H9 (cell line): ENCODE data around the gene SRP19. TPM values are rescaled to one million over a fixed set of nuclear protein-coding genes. Genes with fewer than 3 reads are reported as not detected.

Experiments
- DNase-seq: peaks from one replicate; pipeline ENCODE4 v3.0.0-alpha.2; 2017
- H2AFZ ChIP-seq: one replicate; pipeline ENCODE4 v1.6.1; 2013; ENCODE audit warnings: mild to moderate bottlenecking, low read length, control low read depth, moderate library complexity
- H2AK5ac ChIP-seq: 2 replicates; pipeline ENCODE4 v1.6.1; 2013; ENCODE audit warnings: low read length, control low read depth, mixed read lengths; ENCODE audit not compliant: insufficient read length
- H2BK120ac ChIP-seq: one replicate; pipeline ENCODE4 v1.6.1; 2013; ENCODE audit warnings: low read depth, mild to moderate bottlenecking, low read length, control low read depth, inconsistent platforms; ENCODE audit not compliant: poor library complexity, severe bottlenecking
- H2BK12ac ChIP-seq: 2 replicates; pipeline ENCODE4 v1.6.1; 2013; ENCODE audit warnings: low read length, control low read depth, mixed read lengths, low read depth; ENCODE audit not compliant: insufficient read length
- H2BK15ac ChIP-seq: 2 replicates; pipeline ENCODE4 v1.6.1; 2013; ENCODE audit warnings: low read depth, low read length, control low read depth
- H2BK20ac ChIP-seq: one replicate; pipeline ENCODE4 v1.6.1; 2013; ENCODE audit warnings: low read depth, mild to moderate bottlenecking, low read length, control low read depth, inconsistent platforms; ENCODE audit not compliant: poor library complexity, severe bottlenecking
- H2BK5ac ChIP-seq: 2 replicates; pipeline ENCODE4 v1.6.1; 2013; ENCODE audit warnings: low read length, control low read depth, mixed read lengths; ENCODE audit not compliant: insufficient read length
- H3K14ac ChIP-seq: 2 replicates; pipeline ENCODE4 v1.6.1; 2013; ENCODE audit warnings: low read length, control low read depth; ENCODE audit not compliant: insufficient read depth
- H3K18ac ChIP-seq: 2 replicates; pipeline ENCODE4 v1.6.1; 2013; ENCODE audit warnings: low read depth, mild to moderate bottlenecking, mixed read lengths, low read length, control low read depth; ENCODE audit not compliant: insufficient read length
- H3K23ac ChIP-seq: 2 replicates; pipeline ENCODE4 v1.6.1; 2013; ENCODE audit warnings: low read length, control low read depth, mixed read lengths, low read depth; ENCODE audit not compliant: insufficient read length
- H3K23me2 ChIP-seq: 2 replicates; pipeline ENCODE4 v1.6.1; 2013; ENCODE audit warnings: low read depth, mild to moderate bottlenecking, mixed read lengths, low read length, control low read depth; ENCODE audit not compliant: insufficient read length, poor library complexity, severe bottlenecking
- H3K27ac ChIP-seq: 2 replicates; pipeline ENCODE4 v1.5.1; 2013; ENCODE audit warnings: low read length, control low read depth, mixed read lengths, low read depth; ENCODE audit not compliant: insufficient read length
- H3K27me3 ChIP-seq: 2 replicates; pipeline ENCODE4 v1.6.1; 2013; ENCODE audit warnings: low read length, control low read depth, inconsistent platforms; ENCODE audit not compliant: insufficient read depth
- H3K4ac ChIP-seq: 2 replicates; pipeline ENCODE4 v1.6.1; 2013; ENCODE audit warnings: low read depth, mild to moderate bottlenecking, control low read depth, inconsistent platforms, low read length, moderate library complexity
- H3K4me1 ChIP-seq: 2 replicates; pipeline ENCODE4 v1.6.1; 2013; ENCODE audit warnings: low read length, control low read depth, inconsistent platforms; ENCODE audit not compliant: insufficient read depth
- H3K4me2 ChIP-seq: 2 replicates; pipeline ENCODE4 v1.6.1; 2013; ENCODE audit warnings: low read length, control low read depth, mixed read lengths; ENCODE audit not compliant: insufficient read length, insufficient read depth
- H3K56ac ChIP-seq: 2 replicates; pipeline ENCODE4 v1.6.1; 2013; ENCODE audit warnings: low read depth, mild to moderate bottlenecking, mixed read lengths, low read length, control low read depth; ENCODE audit not compliant: insufficient read length
- H3K79me1 ChIP-seq: 2 replicates; pipeline ENCODE4 v1.6.1; 2013; ENCODE audit warnings: low read depth, mild to moderate bottlenecking, moderate library complexity, low read length, control low read depth, inconsistent platforms; ENCODE audit not compliant: insufficient read depth, poor library complexity, severe bottlenecking
- H3K79me2 ChIP-seq: 2 replicates; pipeline ENCODE4 v1.6.1; 2013; ENCODE audit warnings: low read length, control low read depth, inconsistent platforms; ENCODE audit not compliant: insufficient read depth
- H3K9ac ChIP-seq: 2 replicates; pipeline ENCODE4 v1.6.1; 2013; ENCODE audit warnings: low read length, control low read depth, mixed read lengths; ENCODE audit not compliant: insufficient read length; ENCODE audit errors: extremely low read depth
- H3K9me3 ChIP-seq: one replicate; pipeline ENCODE4 v1.6.1; 2013; ENCODE audit warnings: low read depth, low read length, inconsistent platforms; ENCODE audit not compliant: control insufficient read depth
- H3T11ph ChIP-seq: one replicate; pipeline ENCODE4 v1.6.1; 2013; ENCODE audit warnings: mild to moderate bottlenecking, low read length, control low read depth, inconsistent platforms
- H4K20me1 ChIP-seq: one replicate; pipeline ENCODE4 v1.6.1; 2013; ENCODE audit not compliant: control insufficient read depth, insufficient read length, insufficient read depth
- H4K5ac ChIP-seq: 2 replicates; pipeline ENCODE4 v1.6.1; 2013; ENCODE audit warnings: low read depth, mild to moderate bottlenecking, mixed read lengths, low read length, control low read depth; ENCODE audit not compliant: insufficient read length
- H4K8ac ChIP-seq: replicated peaks from 2 replicates; pipeline ENCODE4 v1.6.1; 2013; ENCODE audit warnings: low read length, control low read depth, mixed read lengths, low read depth; ENCODE audit not compliant: insufficient read length
- H4K91ac ChIP-seq: 2 replicates; pipeline ENCODE4 v1.6.1; 2013; ENCODE audit warnings: low read depth, mild to moderate bottlenecking, moderate library complexity, mixed read lengths, low read length, control low read depth; ENCODE audit not compliant: insufficient read length
- H3K27ac Mint-ChIP-seq, 3 experiments: 2 replicates in 2 of 3; 3 replicates in 1 of 3; pipeline ENCODE4 v1.8.0; 2020 to 2021; ENCODE audit warnings: mixed read lengths in 3 of 3, mild to moderate bottlenecking in 1 of 3, moderate library complexity in 1 of 3
- H3K27me3 Mint-ChIP-seq: 2 replicates; pipeline ENCODE4 v1.8.0; 2021; ENCODE audit warnings: low read depth, mild to moderate bottlenecking, moderate library complexity, mixed read lengths
- H3K36me3 Mint-ChIP-seq, 3 experiments: 2 replicates in 2 of 3; 3 replicates in 1 of 3; pipeline ENCODE4 v1.8.0; 2020 to 2021; ENCODE audit warnings: low read depth in 3 of 3, mixed read lengths in 3 of 3; ENCODE audit not compliant: insufficient read depth in 1 of 3
- H3K4me1 Mint-ChIP-seq, 2 experiments: 2 replicates each; pipeline ENCODE4 v1.8.0; 2020; ENCODE audit warnings: mixed read lengths in 2 of 2
- H3K4me3 Mint-ChIP-seq, 2 experiments: 2 replicates in 1 of 2; 3 replicates in 1 of 2; pipeline ENCODE4 v1.8.0; 2020 to 2021; ENCODE audit warnings: mild to moderate bottlenecking in 2 of 2, mixed read lengths in 2 of 2, moderate library complexity in 1 of 2
- H3K9me3 Mint-ChIP-seq, 2 experiments: 2 replicates in 1 of 2; 3 replicates in 1 of 2; pipeline ENCODE4 v1.8.0; 2020; ENCODE audit warnings: mild to moderate bottlenecking in 2 of 2, mixed read lengths in 2 of 2, moderate library complexity in 1 of 2
- total RNA-seq: library from RNA; stranded (reverse); gene quantifications from 2 replicates; pipeline ENCODE4 v1.2.1, GENCODE V29; 2021
- TF ChIP-seq, protein P1 (sequence below): fragments of 200-600 bp; sonication (generic); conservative IDR thresholded peaks from 3 replicates; pipeline ENCODE4 v1.8.0; 2021; ENCODE audit warnings: antibody characterized with exemption, mild to moderate bottlenecking

Gene SRP19
- total RNA-seq, 1 experiment from 2014 or later = 78.9 TPM

DNA sequence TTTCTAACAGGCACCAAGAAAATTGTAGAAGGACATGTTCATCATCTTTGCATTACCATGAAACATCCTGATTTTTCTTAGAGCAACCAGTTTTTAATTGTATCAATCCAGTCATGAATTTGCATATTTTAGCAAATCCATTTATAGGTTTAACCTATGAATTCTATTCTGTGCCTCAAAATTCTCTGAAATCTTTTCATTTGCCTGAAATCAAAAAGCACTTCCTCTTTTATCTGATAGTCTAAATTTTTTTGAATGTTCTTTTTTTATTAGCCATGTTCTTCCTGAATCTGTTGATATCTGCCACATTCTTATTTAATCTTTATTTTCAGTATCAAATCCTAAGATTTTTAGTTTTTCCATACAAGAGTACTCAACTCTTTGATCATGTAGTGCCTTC lies 36.9 kb upstream of the SRP19 start:
- Mint-ChIP-seq H3K4me1 (peaks cover 25 to 33% of the 10 kb centered on the region in 2 experiments), H3K4me3 (no peak overlapping the region), H3K9me3 (no peaks in the 10 kb centered on the region), H3K27me3 (no peaks in the 10 kb centered on the region), H3K36me3 (peaks cover 30 to 43% (median 33%) of the 10 kb centered on the region in 3 experiments), H3K27ac (peak overlapping the region in 1 of 3 experiments; percentile 80; a peak in 2 of 7 replicates)
- Histone ChIP-seq H2BK15ac (no peak overlapping the region), H3K23me2 (no peaks in the 10 kb centered on the region), H3K23ac (no peak overlapping the region), H3K79me2 (no peaks in the 10 kb centered on the region), H3K18ac (no peak overlapping the region), H4K91ac (no peak overlapping the region), H3K14ac (no peak overlapping the region), H2BK5ac (no peak overlapping the region), H3K4me2 (no peak overlapping the region), H2BK20ac (no peak overlapping the region), H2AFZ (no peak overlapping the region), H3K27me3 (no peaks in the 10 kb centered on the region), H2AK5ac (no peak overlapping the region), H3K4me1 (peaks cover 2% of the 10 kb centered on the region; the same call in 1 of the 2 replicates), H3K79me1 (no peaks in the 10 kb centered on the region), H2BK12ac (no peak overlapping the region), H4K5ac (no peak overlapping the region), H3K9ac (no peak overlapping the region), H3T11ph (no peak overlapping the region), H3K9me3 (no peaks in the 10 kb centered on the region), H4K8ac (no peak overlapping the region), H3K4ac (no peak overlapping the region), H2BK120ac (no peak overlapping the region), H3K56ac (no peak overlapping the region), H4K20me1 (no peaks in the 10 kb centered on the region), H3K27ac (no peak overlapping the region)
- DNase-seq = no peak
- TF ChIP-seq, protein P1, sequence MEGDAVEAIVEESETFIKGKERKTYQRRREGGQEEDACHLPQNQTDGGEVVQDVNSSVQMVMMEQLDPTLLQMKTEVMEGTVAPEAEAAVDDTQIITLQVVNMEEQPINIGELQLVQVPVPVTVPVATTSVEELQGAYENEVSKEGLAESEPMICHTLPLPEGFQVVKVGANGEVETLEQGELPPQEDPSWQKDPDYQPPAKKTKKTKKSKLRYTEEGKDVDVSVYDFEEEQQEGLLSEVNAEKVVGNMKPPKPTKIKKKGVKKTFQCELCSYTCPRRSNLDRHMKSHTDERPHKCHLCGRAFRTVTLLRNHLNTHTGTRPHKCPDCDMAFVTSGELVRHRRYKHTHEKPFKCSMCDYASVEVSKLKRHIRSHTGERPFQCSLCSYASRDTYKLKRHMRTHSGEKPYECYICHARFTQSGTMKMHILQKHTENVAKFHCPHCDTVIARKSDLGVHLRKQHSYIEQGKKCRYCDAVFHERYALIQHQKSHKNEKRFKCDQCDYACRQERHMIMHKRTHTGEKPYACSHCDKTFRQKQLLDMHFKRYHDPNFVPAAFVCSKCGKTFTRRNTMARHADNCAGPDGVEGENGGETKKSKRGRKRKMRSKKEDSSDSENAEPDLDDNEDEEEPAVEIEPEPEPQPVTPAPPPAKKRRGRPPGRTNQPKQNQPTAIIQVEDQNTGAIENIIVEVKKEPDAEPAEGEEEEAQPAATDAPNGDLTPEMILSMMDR = no peak
